ENCODE measurements around the gene CCDC68. TPM values are rescaled to one million over a fixed set of nuclear protein-coding genes. Genes with fewer than 3 reads are reported as not detected.

Gene CCDC68
- total and polyA plus RNA-seq, 10 donors = 2.0 to 25.3 (median 12.3) TPM

DNA sequence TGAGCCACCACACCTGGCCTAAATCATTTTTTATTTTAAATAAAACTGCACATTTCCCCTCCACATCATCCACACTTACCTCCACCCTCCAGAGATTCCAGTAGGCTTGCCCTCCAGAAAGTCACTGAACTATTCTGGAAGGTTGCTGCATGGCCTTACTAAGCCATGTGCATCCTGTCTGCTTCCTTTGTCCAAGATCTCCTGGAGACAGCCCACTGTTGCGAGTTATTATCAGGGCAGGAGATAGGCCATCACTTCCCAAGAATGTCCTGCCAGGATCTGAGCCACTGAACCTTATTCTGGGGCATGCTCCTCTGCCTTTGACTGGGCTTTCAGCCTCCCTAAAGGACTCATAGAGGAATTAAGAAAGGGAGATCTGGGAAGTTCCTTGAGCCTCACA, 26.8 kb downstream of the CCDC68 start:
- no peaks in the 10 kb centered on the region for H3K27me3 ChIP-seq (replicated peaks in 1 of 7)
- intact Hi-C loops (cut with DNase I; ENCODE audit: low total_unique reads) = no loop called here
- H3K9me3 ChIP-seq = no peaks in the 10 kb centered on the region
- 0 to 76% (median 54%) methylated on average over 1 of the region's 1 CpG for WGBS, 5 donors
- TF ChIP-seq POLR2A (IDR thresholded peaks at IDR 0.05) (no peak), POLR2AphosphoS5 (IDR thresholded peaks at IDR 0.05) (no peak)
- TF ChIP-seq, protein P1, sequence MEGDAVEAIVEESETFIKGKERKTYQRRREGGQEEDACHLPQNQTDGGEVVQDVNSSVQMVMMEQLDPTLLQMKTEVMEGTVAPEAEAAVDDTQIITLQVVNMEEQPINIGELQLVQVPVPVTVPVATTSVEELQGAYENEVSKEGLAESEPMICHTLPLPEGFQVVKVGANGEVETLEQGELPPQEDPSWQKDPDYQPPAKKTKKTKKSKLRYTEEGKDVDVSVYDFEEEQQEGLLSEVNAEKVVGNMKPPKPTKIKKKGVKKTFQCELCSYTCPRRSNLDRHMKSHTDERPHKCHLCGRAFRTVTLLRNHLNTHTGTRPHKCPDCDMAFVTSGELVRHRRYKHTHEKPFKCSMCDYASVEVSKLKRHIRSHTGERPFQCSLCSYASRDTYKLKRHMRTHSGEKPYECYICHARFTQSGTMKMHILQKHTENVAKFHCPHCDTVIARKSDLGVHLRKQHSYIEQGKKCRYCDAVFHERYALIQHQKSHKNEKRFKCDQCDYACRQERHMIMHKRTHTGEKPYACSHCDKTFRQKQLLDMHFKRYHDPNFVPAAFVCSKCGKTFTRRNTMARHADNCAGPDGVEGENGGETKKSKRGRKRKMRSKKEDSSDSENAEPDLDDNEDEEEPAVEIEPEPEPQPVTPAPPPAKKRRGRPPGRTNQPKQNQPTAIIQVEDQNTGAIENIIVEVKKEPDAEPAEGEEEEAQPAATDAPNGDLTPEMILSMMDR (IDR thresholded peaks at IDR 0.05 in 8 of 11, conservative IDR thresholded peaks at IDR 0.05 in 3 of 11) = no peak
- H3K4me1 ChIP-seq = no peaks in the 10 kb centered on the region
- H3K27ac ChIP-seq = no peak overlapping the region
- H3K4me3 ChIP-seq = no peak overlapping the region
- DNase-seq = no peak
- H3K36me3 ChIP-seq = no peaks in the 10 kb centered on the region

DNA sequence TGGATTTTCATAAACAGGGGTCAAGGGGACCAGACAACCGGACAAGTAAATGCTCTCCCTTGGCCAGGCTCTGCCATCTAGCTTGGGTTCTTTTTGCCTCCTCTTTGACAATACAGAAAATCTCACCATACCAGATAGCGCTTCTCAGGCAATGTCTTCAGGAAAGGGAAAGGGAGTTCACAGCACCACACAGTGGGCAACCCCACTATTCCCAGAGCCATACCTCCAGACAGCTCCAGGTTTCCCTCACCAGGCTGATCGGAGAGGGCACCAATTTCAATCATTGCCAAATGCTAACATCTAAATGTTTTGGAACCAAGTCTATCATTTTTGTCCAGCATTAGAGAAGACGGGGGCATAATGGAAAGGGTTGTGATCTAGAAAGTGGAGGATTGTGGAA, 28.1 kb downstream of the CCDC68 start:
- Histone ChIP-seq H3K36me3 (peaks cover 0 to 3% (median 0%) of the 10 kb centered on the region in 6 donors), H3K27ac (no peak overlapping the region), H3K4me1 (no peaks in the 10 kb centered on the region), H3K27me3 (replicated peaks in 1 of 7) (no peaks in the 10 kb centered on the region), H3K4me3 (no peak overlapping the region), H3K9me3 (no peaks in the 10 kb centered on the region)
- TF ChIP-seq POLR2AphosphoS5 (IDR thresholded peaks at IDR 0.05) = no peak
- TF ChIP-seq, protein P1 (IDR thresholded peaks at IDR 0.05 in 8 of 11, conservative IDR thresholded peaks at IDR 0.05 in 3 of 11) = no peak
- TF ChIP-seq POLR2A (IDR thresholded peaks at IDR 0.05) = no peak
- intact Hi-C loops (cut with DNase I; ENCODE audit: low total_unique reads) = no loop called here
- DNase-seq = no peak
- WGBS, 5 donors = 91 to 99% (median 96%) methylated on average over 4 of the region's 4 CpGs

DNA sequence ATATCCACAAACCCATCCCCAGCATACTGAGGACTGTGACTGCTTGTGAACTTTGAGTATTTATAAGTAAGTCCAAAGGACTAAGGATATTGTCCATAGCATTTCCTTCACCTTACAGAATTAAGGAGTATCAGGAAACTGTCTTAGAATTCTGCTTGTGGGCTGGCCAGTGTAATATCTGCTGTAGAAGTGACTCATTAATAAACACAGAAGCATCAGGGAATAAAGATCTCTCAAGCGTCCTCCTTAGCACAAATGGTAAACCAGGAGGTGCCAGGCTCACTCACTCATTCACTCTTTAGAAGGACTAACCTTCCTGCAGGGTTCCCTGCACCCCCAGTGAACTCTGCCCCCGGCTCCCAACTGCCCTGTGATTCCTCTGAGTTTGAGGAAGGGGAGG, 31.0 kb downstream of the CCDC68 start:
- H3K27me3 ChIP-seq (replicated peaks in 1 of 7) = no peaks in the 10 kb centered on the region
- H3K4me1 ChIP-seq = no peaks in the 10 kb centered on the region
- no peak overlapping the region for H3K4me3 ChIP-seq
- H3K27ac ChIP-seq = no peak overlapping the region
- no peaks in the 10 kb centered on the region for H3K9me3 ChIP-seq
- intact Hi-C loops (cut with DNase I; ENCODE audit: low total_unique reads) = no loop called here
- no peak for DNase-seq
- 72 to 91% (median 77%) methylated on average over 2 of the region's 2 CpGs for WGBS, 5 donors
- TF ChIP-seq, protein P1 (IDR thresholded peaks at IDR 0.05 in 8 of 11, conservative IDR thresholded peaks at IDR 0.05 in 3 of 11) = no peak
- TF ChIP-seq POLR2A (IDR thresholded peaks at IDR 0.05) (no peak), POLR2AphosphoS5 (IDR thresholded peaks at IDR 0.05) (no peak)
- peaks cover 0 to 6% (median 0%) of the 10 kb centered on the region in 6 donors for H3K36me3 ChIP-seq

DNA sequence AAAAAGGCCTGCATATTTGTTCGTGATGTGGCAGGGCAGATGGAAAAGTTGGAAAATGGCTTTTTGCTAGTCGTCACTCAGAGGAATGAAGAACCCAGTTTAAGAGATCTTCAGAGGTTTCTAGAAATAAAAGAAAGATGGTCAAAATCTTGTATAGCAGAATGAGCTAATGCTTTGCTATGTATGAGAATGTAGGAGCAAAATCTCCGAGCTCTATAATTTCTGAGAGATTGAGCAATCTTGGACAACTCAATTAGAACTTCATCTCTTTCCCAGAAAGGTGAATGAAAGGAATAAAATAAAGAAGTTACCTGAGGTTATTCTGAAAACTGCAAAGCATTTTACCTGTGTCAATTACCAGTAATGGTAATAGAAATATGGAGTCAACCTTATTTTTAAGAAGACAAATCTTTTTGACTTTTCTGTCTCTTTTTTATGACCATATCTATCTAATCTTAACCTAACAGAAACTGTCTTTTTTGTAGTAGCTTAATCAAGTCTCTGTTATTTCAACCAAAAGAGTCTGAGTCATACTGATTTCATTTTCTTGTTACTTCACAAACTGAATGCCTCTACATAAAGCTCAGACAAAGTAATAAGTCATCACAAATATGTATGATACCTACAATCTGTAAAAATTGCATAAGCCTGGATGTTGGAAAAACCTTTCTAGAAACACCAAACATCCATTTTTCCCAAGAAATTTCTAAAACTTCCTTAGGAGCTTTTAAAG, 32.5 kb downstream of the CCDC68 start:
- TF ChIP-seq, protein P1 (IDR thresholded peaks at IDR 0.05 in 8 of 11, conservative IDR thresholded peaks at IDR 0.05 in 3 of 11) = no peak
- WGBS, 5 donors = 88 to 94% (median 92%) methylated on average over 3 of the region's 3 CpGs
- H3K27me3 ChIP-seq (replicated peaks in 1 of 7) = no peaks in the 10 kb centered on the region
- no peak overlapping the region for H3K27ac ChIP-seq
- H3K36me3 ChIP-seq = peaks cover 0 to 11% (median 0%) of the 10 kb centered on the region in 6 donors
- no peaks in the 10 kb centered on the region for H3K4me1 ChIP-seq
- H3K4me3 ChIP-seq = no peak overlapping the region
- intact Hi-C loops (cut with DNase I; ENCODE audit: low total_unique reads) = no loop called here
- no peaks in the 10 kb centered on the region for H3K9me3 ChIP-seq
- no peak for DNase-seq

Measured in spleen (tissue), 11 donors.